Spleen (tissue), 11 donors: ENCODE data around the gene MTMR3. TPM values are rescaled to one million over a fixed set of nuclear protein-coding genes. Genes with fewer than 3 reads are reported as not detected.
"Not testable (repeated sequence)": the region's sequence is repeated elsewhere in the genome, so short reads cannot be mapped to it uniquely, and the experiment has no call there.

Source experiments
- DNase-seq: peaks from one replicate; pipeline ENCODE4 v3.0.0-alpha.2; 2020
- H3K27ac ChIP-seq, 8 donors: fragments of 200-600 bp; sonication (generic) in 7 of 8; 1 replicate in 4 of 8; 2 replicates in 4 of 8; pipeline versions ENCODE4 v1.5.0 to v1.8.0; 2016 to 2021; ENCODE audit warnings: inconsistent platforms in 4 of 8, mild to moderate bottlenecking in 4 of 8, moderate library complexity in 1 of 8
- H3K27me3 ChIP-seq, 7 donors: fragments of 200-600 bp; sonication (generic) in 6 of 7; replicated peaks in 1 of 7; 1 replicate in 4 of 7; 2 replicates in 3 of 7; pipeline versions ENCODE4 v1.5.0 to v1.8.0; 2016 to 2021; ENCODE audit warnings: inconsistent platforms in 3 of 7, mild to moderate bottlenecking in 1 of 7
- H3K36me3 ChIP-seq, 6 donors: fragments of 200-600 bp; sonication (generic) in 5 of 6; 1 replicate in 4 of 6; 2 replicates in 2 of 6; pipeline versions ENCODE4 v1.5.0 to v1.8.0; 2016 to 2021; ENCODE audit warnings: inconsistent platforms in 2 of 6
- H3K4me1 ChIP-seq, 6 donors: fragments of 200-600 bp; sonication (generic) in 5 of 6; 1 replicate in 3 of 6; 2 replicates in 3 of 6; pipeline versions ENCODE4 v1.5.0 to v1.8.0; 2016 to 2021; ENCODE audit warnings: inconsistent platforms in 3 of 6
- H3K4me3 ChIP-seq, 8 donors: fragments of 200-600 bp; sonication (generic) in 7 of 8; 1 replicate in 4 of 8; 2 replicates in 4 of 8; pipeline versions ENCODE4 v1.5.0 to v1.8.0; 2016 to 2021; ENCODE audit warnings: inconsistent platforms in 4 of 8, mild to moderate bottlenecking in 4 of 8, moderate library complexity in 2 of 8
- H3K9me3 ChIP-seq, 8 donors: fragments of 200-600 bp; sonication (generic) in 7 of 8; 1 replicate in 4 of 8; 2 replicates in 4 of 8; pipeline versions ENCODE4 v1.5.0 to v1.8.0; 2016 to 2021; ENCODE audit warnings: inconsistent platforms in 4 of 8
- CTCF ChIP-seq, 11 experiments: fragments of 200-600 bp in 7 of 11; fragments of 450-650 bp in 4 of 11; sonication (generic) in 4 of 11; IDR thresholded peaks in 8 of 11; conservative IDR thresholded peaks in 3 of 11; 1 replicate in 7 of 11; 2 replicates in 4 of 11; pipeline versions ENCODE4 v1.4.0 to v1.8.0; 2016 to 2021; ENCODE audit warnings: antibody characterized with exemption in 11 of 11, inconsistent platforms in 4 of 11, mild to moderate bottlenecking in 1 of 11
- POLR2A ChIP-seq, 3 donors: fragments of 450-650 bp; IDR thresholded peaks; one replicate each; pipeline ENCODE4 v1.5.1; 2017; ENCODE audit warnings: antibody characterized with exemption in 3 of 3, mild to moderate bottlenecking in 1 of 3
- POLR2AphosphoS5 ChIP-seq, 3 donors: sonication (generic); formaldehyde crosslinking; IDR thresholded peaks; one replicate each; pipeline ENCODE4 v1.5.1; 2017; ENCODE audit warnings: antibody characterized with exemption in 3 of 3
- WGBS, 5 donors: extraction: QIAGEN DNeasy Blood & Tissue Kit in 3 of 5; methylation state at CpG; one replicate each; pipeline versions ENCODE4 v1.1.5 to v1.1.7; 2013 to 2018; 5-methylcytosine and 5-hydroxymethylcytosine counted together
- intact Hi-C: fragments of 100-400 bp; cut with DNase I; formaldehyde crosslinking; loops from one replicate; pipeline ENCODE4 v1.15.0; 2023; ENCODE audit warnings: low total_unique reads
- polyA plus RNA-seq, 3 donors: library from polyadenylated mRNA; stranded (reverse); fragments of 200-250 nt; gene quantifications; one replicate each; pipeline ENCODE4 v1.2.1, GENCODE V29; 2013
- total RNA-seq, 7 donors: library from RNA; depleted of rRNA in 3 of 7; stranded (reverse); fragments of >200 nt in 3 of 7; fragmentation: NEBNext Ultra II Directional in 4 of 7; extraction: Animal tissue kit (Norgen Biotek cat#: 25700) in 4 of 7; gene quantifications; one replicate each; pipeline versions ENCODE4 v1.1.0 to v1.2.1, GENCODE V29; 2016 to 2021
- donor health status: healthy with polysubstance abuse.
- donor health status: DM: no; HTN: no; CAD: no; lungs with moderate emphysema.
- donor health status: DM: no; HTN: no; CAD: no.
- donor health status: Bipolar disorder and iron deficiency.
- donor health status: healthy.
- donor health status: DM: no; HTN: no; CAD: no.
- donor health status: DM: yes; HTN: yes; CAD: no.

The MTMR3 gene
- total and polyA plus RNA-seq, 10 donors, result 5.3 to 137 (median 76.2) TPM

GRCh38 chr22:30054067-30054763 lies 171.2 kb downstream of the MTMR3 start:
- Histone ChIP-seq H3K9me3 (peaks cover 0 to 28% (median 17%) of the 10 kb centered on the region in 8 donors), H3K36me3 (no peaks in the 10 kb centered on the region), H3K4me3 (no peak overlapping the region), H3K27ac (no peak overlapping the region), H3K4me1 (no peaks in the 10 kb centered on the region), H3K27me3 (no peaks in the 10 kb centered on the region)
- TF ChIP-seq CTCF (IDR thresholded peaks at IDR 0.05 in 8 of 11, conservative IDR thresholded peaks at IDR 0.05 in 3 of 11), result no peak
- TF ChIP-seq POLR2AphosphoS5 (IDR thresholded peaks at IDR 0.05), result no peak
- no peak for TF ChIP-seq POLR2A (IDR thresholded peaks at IDR 0.05)
- DNase-seq, result no peak
- intact Hi-C loops, result no loop called here
- 76 to 91% (median 84%) methylated on average over 10 of the region's 10 CpGs for WGBS, 5 donors

- TF ChIP-seq POLR2A (IDR thresholded peaks at IDR 0.05) (no peak), POLR2AphosphoS5 (IDR thresholded peaks at IDR 0.05) (no peak), CTCF (IDR thresholded peaks at IDR 0.05 in 8 of 11, conservative IDR thresholded peaks at IDR 0.05 in 3 of 11) (no peak)
- intact Hi-C loops, result no loop called here
- no peaks in the 10 kb centered on the region for H3K27me3 ChIP-seq
- H3K4me1 ChIP-seq, result no peaks in the 10 kb centered on the region
- H3K27ac ChIP-seq, result no peak overlapping the region
- H3K4me3 ChIP-seq, result no peak overlapping the region
- no peak for DNase-seq
- H3K36me3 ChIP-seq, result no peaks in the 10 kb centered on the region
- peaks cover 0 to 33% (median 19%) of the 10 kb centered on the region in 8 donors for H3K9me3 ChIP-seq
Observed at GRCh38 chr22:30054764-30055069, 171.7 kb downstream of the MTMR3 start.

- TF ChIP-seq CTCF (IDR thresholded peaks at IDR 0.05 in 8 of 11, conservative IDR thresholded peaks at IDR 0.05 in 3 of 11) (no peak), POLR2AphosphoS5 (IDR thresholded peaks at IDR 0.05) (no peak), POLR2A (IDR thresholded peaks at IDR 0.05) (no peak)
- Histone ChIP-seq H3K27me3 (peaks cover 0 to 5% (median 0%) of the 10 kb centered on the region in 7 donors), H3K4me3 (no peak overlapping the region), H3K9me3 (peaks cover 0 to 33% (median 19%) of the 10 kb centered on the region in 8 donors), H3K36me3 (no peaks in the 10 kb centered on the region), H3K27ac (no peak overlapping the region), H3K4me1 (no peaks in the 10 kb centered on the region)
- intact Hi-C loops, result no loop called here
- no peak for DNase-seq
- WGBS, 5 donors, result 89 to 100% (median 96%) methylated on average over 1 of the region's 1 CpG
Observed at GRCh38 chr22:30056015-30056414, 173.0 kb downstream of the MTMR3 start.

GRCh38 chr22:30057375-30057774 lies 174.4 kb downstream of the MTMR3 start:
- intact Hi-C loops, result no loop called here
- peaks cover 0 to 33% (median 19%) of the 10 kb centered on the region in 8 donors for H3K9me3 ChIP-seq
- H3K36me3 ChIP-seq, result no peaks in the 10 kb centered on the region
- H3K4me1 ChIP-seq, result no peaks in the 10 kb centered on the region
- no peak for DNase-seq
- peaks cover 0 to 5% (median 0%) of the 10 kb centered on the region in 7 donors for H3K27me3 ChIP-seq
- WGBS, 5 donors, result 93 to 100% (median 93%) methylated on average over 1 of the region's 1 CpG
- H3K4me3 ChIP-seq, result no peak overlapping the region
- no peak overlapping the region for H3K27ac ChIP-seq
- TF ChIP-seq POLR2A (IDR thresholded peaks at IDR 0.05), result no peak
- TF ChIP-seq POLR2AphosphoS5 (IDR thresholded peaks at IDR 0.05), result no peak
- TF ChIP-seq CTCF (IDR thresholded peaks at IDR 0.05 in 8 of 11, conservative IDR thresholded peaks at IDR 0.05 in 3 of 11), result no peak

- H3K36me3 ChIP-seq, intact Hi-C loops, H3K4me3 ChIP-seq, DNase-seq, H3K4me1 ChIP-seq, H3K27me3 ChIP-seq, H3K27ac ChIP-seq: not testable (repeated sequence)
- peaks cover 0 to 51% (median 39%) of the 10 kb centered on the region in 8 donors for H3K9me3 ChIP-seq
- 88 to 95% (median 91%) methylated on average over 11 to 20 of the region's 22 CpGs for WGBS, 5 donors
Observed at GRCh38 chr22:30059346-30060020, 176.5 kb downstream of the MTMR3 start.

- H3K9me3 ChIP-seq, result peaks cover 0 to 67% (median 51%) of the 10 kb centered on the region in 8 donors
- H3K4me3 ChIP-seq, H3K4me1 ChIP-seq, H3K36me3 ChIP-seq, H3K27me3 ChIP-seq, DNase-seq, intact Hi-C loops, H3K27ac ChIP-seq: not testable (repeated sequence)
- 94 to 97% (median 96%) methylated on average over 6 of the region's 6 CpGs for WGBS, 5 donors
Observed at GRCh38 chr22:30061094-30061493, 178.1 kb downstream of the MTMR3 start.
